ENCODE measurements around the gene INPP5J.

GRCh38 chr22:31179345-31179744 is 56.6 kb downstream of the INPP5J start:
- TF ChIP-seq EP300 (IDR thresholded peaks at IDR 0.05) (no peak), CTCF (IDR thresholded peaks at IDR 0.05) (no peak)

All from sigmoid colon (tissue), 4 donors.